Measurements from ENCODE around the gene PRKCQ.

DNA sequence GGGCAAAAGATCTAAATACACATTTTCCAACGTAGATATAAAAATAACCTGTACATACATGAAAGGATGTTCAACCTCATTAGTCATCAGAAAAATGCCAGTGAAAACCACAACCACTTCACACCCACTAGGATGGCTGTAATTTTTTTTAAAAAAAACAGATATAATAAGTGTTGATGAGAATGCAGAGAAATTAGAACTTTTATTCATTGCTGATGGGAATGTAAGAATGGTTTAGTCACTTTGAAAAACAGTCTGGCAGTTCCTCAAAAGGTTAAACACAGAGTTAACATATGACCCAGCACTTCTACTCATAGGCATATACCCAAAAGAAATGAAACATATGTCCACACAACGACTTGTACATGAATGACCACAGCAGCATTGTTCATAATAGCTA, 32.3 kb upstream of the PRKCQ start:
- no peak for TF ChIP-seq POLR2A (IDR thresholded peaks at IDR 0.05)
- TF ChIP-seq, protein P1, sequence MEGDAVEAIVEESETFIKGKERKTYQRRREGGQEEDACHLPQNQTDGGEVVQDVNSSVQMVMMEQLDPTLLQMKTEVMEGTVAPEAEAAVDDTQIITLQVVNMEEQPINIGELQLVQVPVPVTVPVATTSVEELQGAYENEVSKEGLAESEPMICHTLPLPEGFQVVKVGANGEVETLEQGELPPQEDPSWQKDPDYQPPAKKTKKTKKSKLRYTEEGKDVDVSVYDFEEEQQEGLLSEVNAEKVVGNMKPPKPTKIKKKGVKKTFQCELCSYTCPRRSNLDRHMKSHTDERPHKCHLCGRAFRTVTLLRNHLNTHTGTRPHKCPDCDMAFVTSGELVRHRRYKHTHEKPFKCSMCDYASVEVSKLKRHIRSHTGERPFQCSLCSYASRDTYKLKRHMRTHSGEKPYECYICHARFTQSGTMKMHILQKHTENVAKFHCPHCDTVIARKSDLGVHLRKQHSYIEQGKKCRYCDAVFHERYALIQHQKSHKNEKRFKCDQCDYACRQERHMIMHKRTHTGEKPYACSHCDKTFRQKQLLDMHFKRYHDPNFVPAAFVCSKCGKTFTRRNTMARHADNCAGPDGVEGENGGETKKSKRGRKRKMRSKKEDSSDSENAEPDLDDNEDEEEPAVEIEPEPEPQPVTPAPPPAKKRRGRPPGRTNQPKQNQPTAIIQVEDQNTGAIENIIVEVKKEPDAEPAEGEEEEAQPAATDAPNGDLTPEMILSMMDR (IDR thresholded peaks at IDR 0.05): no peak

Measured in uterus (tissue), 2 donors.